ENCODE results near the gene TRIP11.

GRCh38 chr14:91964724-91965123 lies 75.1 kb downstream of the TRIP11 start:
- TF ChIP-seq CTCF (IDR thresholded peaks at IDR 0.05 in 8 of 11, conservative IDR thresholded peaks at IDR 0.05 in 3 of 11) (no peak), POLR2A (IDR thresholded peaks at IDR 0.05) (no peak)

All from spleen (tissue), 7 donors.